GM12801 (cell line): ENCODE results near the gene PPP1R9A.

Experiments used
- CTCF ChIP-seq: IDR thresholded peaks from one replicate; pipeline ENCODE4 v1.5.1; 2011; ENCODE audit warnings: control low read depth; ENCODE audit not compliant: insufficient read length; ENCODE audit errors: extremely low read depth

The PPP1R9A gene

GRCh38 chr7:95265634-95266033, 358.2 kb downstream of the PPP1R9A start:
- no peak for TF ChIP-seq CTCF

- TF ChIP-seq CTCF, result no peak
Observed at GRCh38 chr7:95267754-95268153, 360.4 kb downstream of the PPP1R9A start.

- no peak for TF ChIP-seq CTCF
Observed at GRCh38 chr7:95269640-95270039, 362.2 kb downstream of the PPP1R9A start.

- TF ChIP-seq CTCF, result no peak
Observed at GRCh38 chr7:95276114-95276513, 368.7 kb downstream of the PPP1R9A start.

GRCh38 chr7:95279417-95279816, 372.0 kb downstream of the PPP1R9A start:
- TF ChIP-seq CTCF, result no peak

GRCh38 chr7:95286096-95286495, 378.7 kb downstream of the PPP1R9A start:
- TF ChIP-seq CTCF, result no peak

- no peak for TF ChIP-seq CTCF
Observed at GRCh38 chr7:95290166-95290830, 382.9 kb downstream of the PPP1R9A start.
